ENCODE results near the gene PAX3. TPM values are rescaled to one million over a fixed set of nuclear protein-coding genes. Genes with fewer than 3 reads are reported as not detected.

PAX3 gene
- total and polyA plus RNA-seq, 12 donors, result not detected

- Histone ChIP-seq H3K4me3 (no peak overlapping the region), H3K27me3 (peaks cover 38% of the 10 kb centered on the region), H3K4me1 (replicated peaks in 1 of 2) (no peaks in the 10 kb centered on the region), H3K27ac (no peak overlapping the region), H3K9me3 (replicated peaks in 1 of 3) (no peaks in the 10 kb centered on the region), H3K36me3 (replicated peaks in 1 of 2) (no peaks in the 10 kb centered on the region)
- intact Hi-C loops (cut with DNase I), result no loop called here
- no peak for TF ChIP-seq POLR2A (IDR thresholded peaks at IDR 0.05)
- no peak for TF ChIP-seq CTCF (IDR thresholded peaks at IDR 0.05)
- no peak for DNase-seq
- WGBS, 4 donors, result 53 to 58% (median 56%) methylated on average over 3 of the region's 3 CpGs
These were observed 60.7 kb downstream of the PAX3 start for GRCh38 chr2:222238072-222238471.

GRCh38 chr2:222232839-222233238, 66.0 kb downstream of the PAX3 start:
- Histone ChIP-seq H3K4me3 (no peak overlapping the region), H3K4me1 (replicated peaks in 1 of 2) (no peaks in the 10 kb centered on the region)
- TF ChIP-seq CTCF (IDR thresholded peaks at IDR 0.05) (no peak), POLR2A (IDR thresholded peaks at IDR 0.05) (no peak)

GRCh38 chr2:222232372-222232771, 66.4 kb downstream of the PAX3 start:
- Histone ChIP-seq H3K27me3 (no peaks in the 10 kb centered on the region), H3K4me1 (replicated peaks in 1 of 2) (no peaks in the 10 kb centered on the region), H3K36me3 (replicated peaks in 1 of 2) (no peaks in the 10 kb centered on the region), H3K9me3 (replicated peaks in 1 of 3) (no peaks in the 10 kb centered on the region), H3K4me3 (no peak overlapping the region), H3K27ac (no peak overlapping the region)
- 76 to 85% (median 78%) methylated on average over 3 of the region's 3 CpGs for WGBS, 4 donors
- TF ChIP-seq CTCF (IDR thresholded peaks at IDR 0.05) (no peak), POLR2A (IDR thresholded peaks at IDR 0.05) (no peak)
- no peak for DNase-seq
- intact Hi-C loops (cut with DNase I), result no loop called here

More at GRCh38 chr2:222232839-222233238, 66.0 kb downstream of the PAX3 start:
- no peaks in the 10 kb centered on the region for H3K9me3 ChIP-seq (replicated peaks in 1 of 3)
- DNase-seq, result no peak
- no peaks in the 10 kb centered on the region for H3K27me3 ChIP-seq
- intact Hi-C loops (cut with DNase I), result no loop called here
- no peaks in the 10 kb centered on the region for H3K36me3 ChIP-seq (replicated peaks in 1 of 2)
- no peak overlapping the region for H3K27ac ChIP-seq

- no peak for DNase-seq
- Histone ChIP-seq H3K27me3 (no peaks in the 10 kb centered on the region), H3K36me3 (replicated peaks in 1 of 2) (no peaks in the 10 kb centered on the region), H3K4me1 (replicated peaks in 1 of 2) (no peaks in the 10 kb centered on the region), H3K4me3 (no peak overlapping the region), H3K27ac (no peak overlapping the region), H3K9me3 (replicated peaks in 1 of 3) (no peaks in the 10 kb centered on the region)
- intact Hi-C loops (cut with DNase I), result no loop called here
- WGBS, 4 donors, result 24 to 32% (median 29%) methylated on average over 4 of the region's 4 CpGs
- TF ChIP-seq CTCF (IDR thresholded peaks at IDR 0.05), result no peak
- no peak for TF ChIP-seq POLR2A (IDR thresholded peaks at IDR 0.05)
These were observed 70.7 kb downstream of the PAX3 start for GRCh38 chr2:222228054-222228453.
